ENCODE measurements around the gene OR1C1.
"Not testable (repeated sequence)": the region's sequence is repeated elsewhere in the genome, so short reads cannot be mapped to it uniquely, and the experiment has no call there.

Gene OR1C1

DNA sequence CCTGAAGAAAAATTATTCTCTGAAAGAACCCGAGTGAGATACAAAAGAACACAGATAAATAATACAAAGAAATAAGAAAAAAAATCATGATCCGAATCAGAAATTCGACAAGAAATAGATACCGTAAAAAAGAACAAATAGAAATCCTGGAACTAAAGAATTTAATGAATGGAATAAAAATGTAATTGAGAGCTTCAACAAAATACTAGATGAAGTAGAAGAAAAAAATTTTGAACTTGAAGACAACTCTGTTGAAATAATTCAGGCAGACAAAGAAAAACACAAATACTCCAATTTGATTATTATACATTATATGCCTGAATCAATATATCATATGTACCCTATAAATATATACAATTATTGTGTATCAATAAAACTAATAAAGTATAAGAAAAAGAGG lies 39.1 kb downstream of the OR1C1 start:
- no peaks in the 10 kb centered on the region for H3K4me1 ChIP-seq (ENCODE audit: insufficient read depth, low read length, severe bottlenecking)
- no peak for TF ChIP-seq EZH2 (IDR thresholded peaks at IDR 0.05; ENCODE audit: borderline replicate concordance, low read length)
- TF ChIP-seq, protein P1, sequence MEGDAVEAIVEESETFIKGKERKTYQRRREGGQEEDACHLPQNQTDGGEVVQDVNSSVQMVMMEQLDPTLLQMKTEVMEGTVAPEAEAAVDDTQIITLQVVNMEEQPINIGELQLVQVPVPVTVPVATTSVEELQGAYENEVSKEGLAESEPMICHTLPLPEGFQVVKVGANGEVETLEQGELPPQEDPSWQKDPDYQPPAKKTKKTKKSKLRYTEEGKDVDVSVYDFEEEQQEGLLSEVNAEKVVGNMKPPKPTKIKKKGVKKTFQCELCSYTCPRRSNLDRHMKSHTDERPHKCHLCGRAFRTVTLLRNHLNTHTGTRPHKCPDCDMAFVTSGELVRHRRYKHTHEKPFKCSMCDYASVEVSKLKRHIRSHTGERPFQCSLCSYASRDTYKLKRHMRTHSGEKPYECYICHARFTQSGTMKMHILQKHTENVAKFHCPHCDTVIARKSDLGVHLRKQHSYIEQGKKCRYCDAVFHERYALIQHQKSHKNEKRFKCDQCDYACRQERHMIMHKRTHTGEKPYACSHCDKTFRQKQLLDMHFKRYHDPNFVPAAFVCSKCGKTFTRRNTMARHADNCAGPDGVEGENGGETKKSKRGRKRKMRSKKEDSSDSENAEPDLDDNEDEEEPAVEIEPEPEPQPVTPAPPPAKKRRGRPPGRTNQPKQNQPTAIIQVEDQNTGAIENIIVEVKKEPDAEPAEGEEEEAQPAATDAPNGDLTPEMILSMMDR (IDR thresholded peaks at IDR 0.05; ENCODE audit: low read length), result no peak
- H3K27me3 ChIP-seq (ENCODE audit: insufficient read depth, low read length), result no peaks in the 10 kb centered on the region
- no peak overlapping the region for H2AFZ ChIP-seq (ENCODE audit: low read length)
- H3K4me3 ChIP-seq (ENCODE audit: low read depth, low read length, poor library complexity, severe bottlenecking), result no peak overlapping the region
- no peaks in the 10 kb centered on the region for H3K9me3 ChIP-seq (ENCODE audit: low read length)
- no peaks in the 10 kb centered on the region for H3K79me2 ChIP-seq (ENCODE audit: insufficient read depth, low read length)
- H3K4me2 ChIP-seq (ENCODE audit: low read length), result no peak overlapping the region
- no peaks in the 10 kb centered on the region for H4K20me1 ChIP-seq (ENCODE audit: insufficient read depth, low read length)
- no peaks in the 10 kb centered on the region for H3F3A ChIP-seq (ENCODE audit: insufficient read depth, low read length)
- H3K36me3 ChIP-seq (ENCODE audit: insufficient read depth, low read length), result no peaks in the 10 kb centered on the region
- H3K9ac ChIP-seq (ENCODE audit: low read length), result no peak overlapping the region
- no peak overlapping the region for H3K27ac ChIP-seq (ENCODE audit: low read depth, low read length, poor library complexity, severe bottlenecking)
- H3K9me2 ChIP-seq (ENCODE audit: low read depth, low read length), result no peaks in the 10 kb centered on the region

DNA sequence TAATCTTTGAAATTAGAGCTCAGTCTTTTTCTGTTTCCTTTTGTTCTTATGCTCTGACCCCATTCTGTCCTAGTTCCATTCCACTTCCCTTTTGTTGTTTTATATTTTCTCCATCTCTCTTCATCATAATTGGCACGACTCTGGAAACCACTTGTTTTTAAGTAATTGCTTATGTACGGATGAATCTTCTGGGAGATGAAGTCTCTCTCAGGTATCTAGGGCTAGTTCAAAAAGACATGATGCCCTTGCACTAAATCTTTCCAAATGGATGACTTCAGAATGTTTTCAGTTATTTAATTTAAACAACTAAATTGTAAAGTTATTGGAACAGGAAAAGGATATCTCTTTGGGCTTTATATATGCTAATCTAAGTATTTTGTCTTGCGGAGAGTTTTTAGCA lies 43.8 kb downstream of the OR1C1 start, which contains the start of gene OR6F1:
OR6F1 (minus strand) TSS at position 101 of the 400 bp plus-strand sequence. CDS start 3,891 bp downstream, outside the sequence.
- Histone ChIP-seq H4K20me1 (ENCODE audit: insufficient read depth, low read length) (no peaks in the 10 kb centered on the region), H3K36me3 (ENCODE audit: insufficient read depth, low read length) (no peaks in the 10 kb centered on the region), H3K4me3 (ENCODE audit: low read depth, low read length, poor library complexity, severe bottlenecking) (no peak within 1 kb of the TSS), H3K27ac (ENCODE audit: low read depth, low read length, poor library complexity, severe bottlenecking) (no peak within 1 kb of the TSS), H3K79me2 (ENCODE audit: insufficient read depth, low read length) (no peaks in the 10 kb centered on the region), H3F3A (ENCODE audit: insufficient read depth, low read length) (no peaks in the 10 kb centered on the region), H3K27me3 (ENCODE audit: insufficient read depth, low read length) (no peaks in the 10 kb centered on the region), H2AFZ (ENCODE audit: low read length) (no peak within 1 kb of the TSS), H3K9me2 (ENCODE audit: low read depth, low read length) (no peaks in the 10 kb centered on the region), H3K9me3 (ENCODE audit: low read length) (no peaks in the 10 kb centered on the region), H3K4me1 (ENCODE audit: insufficient read depth, low read length, severe bottlenecking) (no peaks in the 10 kb centered on the region), H3K4me2 (ENCODE audit: low read length) (no peak within 1 kb of the TSS), H3K9ac (ENCODE audit: low read length) (no peak within 1 kb of the TSS)
- TF ChIP-seq, protein P1 (IDR thresholded peaks at IDR 0.05; ENCODE audit: low read length), result no peak
- no peak for TF ChIP-seq EZH2 (IDR thresholded peaks at IDR 0.05; ENCODE audit: borderline replicate concordance, low read length)

DNA sequence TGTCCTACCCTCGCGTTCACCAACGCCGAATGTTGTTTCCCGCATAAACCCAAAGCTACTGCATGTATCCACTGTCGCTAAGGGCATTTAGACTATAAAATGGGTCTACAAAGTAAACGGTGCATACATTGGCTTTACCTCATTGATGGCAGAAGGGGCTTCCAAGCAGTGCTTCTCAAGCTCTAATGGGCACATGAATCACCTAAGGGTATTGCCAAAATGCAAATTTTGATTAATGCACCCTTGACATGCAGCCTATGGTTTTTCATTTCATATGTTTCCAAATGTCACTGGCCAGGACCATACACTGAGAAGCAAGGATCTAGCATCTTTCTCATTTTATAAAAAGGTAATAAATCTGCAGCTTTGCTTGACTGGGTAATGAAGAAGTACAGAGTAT lies 46.6 kb downstream of the OR1C1 start:
- no peak overlapping the region for H3K4me2 ChIP-seq (ENCODE audit: low read length)
- H3K9me3 ChIP-seq (ENCODE audit: low read length), result no peaks in the 10 kb centered on the region
- H3K4me1 ChIP-seq (ENCODE audit: insufficient read depth, low read length, severe bottlenecking), result no peaks in the 10 kb centered on the region
- H3K27ac ChIP-seq (ENCODE audit: low read depth, low read length, poor library complexity, severe bottlenecking), result no peak overlapping the region
- no peak for TF ChIP-seq EZH2 (IDR thresholded peaks at IDR 0.05; ENCODE audit: borderline replicate concordance, low read length)
- TF ChIP-seq, protein P1 (IDR thresholded peaks at IDR 0.05; ENCODE audit: low read length), result no peak
- no peak overlapping the region for H2AFZ ChIP-seq (ENCODE audit: low read length)
- H3K4me3 ChIP-seq (ENCODE audit: low read depth, low read length, poor library complexity, severe bottlenecking), result no peak overlapping the region
- no peaks in the 10 kb centered on the region for H3K79me2 ChIP-seq (ENCODE audit: insufficient read depth, low read length)
- H3F3A ChIP-seq (ENCODE audit: insufficient read depth, low read length), result no peaks in the 10 kb centered on the region
- no peaks in the 10 kb centered on the region for H3K36me3 ChIP-seq (ENCODE audit: insufficient read depth, low read length)
- H4K20me1 ChIP-seq (ENCODE audit: insufficient read depth, low read length), result no peaks in the 10 kb centered on the region
- no peaks in the 10 kb centered on the region for H3K9me2 ChIP-seq (ENCODE audit: low read depth, low read length)
- no peak overlapping the region for H3K9ac ChIP-seq (ENCODE audit: low read length)
- H3K27me3 ChIP-seq (ENCODE audit: insufficient read depth, low read length), result no peaks in the 10 kb centered on the region

DNA sequence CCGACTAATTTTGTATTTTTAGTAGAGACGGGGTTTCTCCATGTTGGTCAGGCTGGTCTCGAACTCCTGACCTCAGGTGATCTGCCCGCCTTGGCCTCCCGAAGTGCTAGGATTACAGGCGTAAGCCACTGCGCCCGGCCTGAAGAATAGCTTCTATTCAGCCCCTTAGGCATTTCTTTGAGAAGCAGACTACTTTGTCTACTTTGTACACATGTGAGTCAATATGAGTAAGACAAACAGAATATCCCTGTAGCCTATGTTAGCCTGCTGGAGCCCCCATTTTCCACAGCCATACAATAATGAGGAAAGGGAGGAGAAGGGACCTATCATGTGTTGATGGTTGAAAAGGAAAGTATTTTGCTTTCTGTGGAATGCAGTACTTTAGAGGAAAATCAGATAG lies 49.7 kb downstream of the OR1C1 start:
- not testable (repeated sequence) for H3K9me3 ChIP-seq (ENCODE audit: low read length); H3K79me2 ChIP-seq (ENCODE audit: insufficient read depth, low read length); H3K27ac ChIP-seq (ENCODE audit: low read depth, low read length, poor library complexity, severe bottlenecking); H2AFZ ChIP-seq (ENCODE audit: low read length); H4K20me1 ChIP-seq (ENCODE audit: insufficient read depth, low read length); H3K4me1 ChIP-seq (ENCODE audit: insufficient read depth, low read length, severe bottlenecking); H3K36me3 ChIP-seq (ENCODE audit: insufficient read depth, low read length); H3K9ac ChIP-seq (ENCODE audit: low read length); H3K4me2 ChIP-seq (ENCODE audit: low read length); H3F3A ChIP-seq (ENCODE audit: insufficient read depth, low read length); H3K4me3 ChIP-seq (ENCODE audit: low read depth, low read length, poor library complexity, severe bottlenecking); H3K27me3 ChIP-seq (ENCODE audit: insufficient read depth, low read length); H3K9me2 ChIP-seq (ENCODE audit: low read depth, low read length)
